Ascending aorta (tissue), 2 donors: ENCODE measurements around the gene SPAG9. TPM values are rescaled to one million over a fixed set of nuclear protein-coding genes. Genes with fewer than 3 reads are reported as not detected.

ENCODE experiments used
- DNase-seq, 2 donors: peaks; one replicate each; pipeline ENCODE4 v3.0.0-alpha.2; 2019; ENCODE audit warnings: low spot score in 2 of 2
- H3K27ac ChIP-seq, 2 donors: fragments of 200-600 bp; sonication (generic); one replicate each; pipeline ENCODE4 v1.5.1; 2016 to 2017; ENCODE audit warnings: mild to moderate bottlenecking in 1 of 2
- H3K27me3 ChIP-seq: fragments of 200-600 bp; sonication (generic); one replicate; pipeline ENCODE4 v1.5.1; 2017
- H3K36me3 ChIP-seq, 2 donors: fragments of 200-600 bp; sonication (generic); one replicate each; pipeline ENCODE4 v1.5.1; 2016
- H3K4me1 ChIP-seq, 2 donors: fragments of 200-600 bp; sonication (generic); one replicate each; pipeline ENCODE4 v1.5.1; 2016 to 2017; ENCODE audit warnings: mild to moderate bottlenecking in 1 of 2
- H3K4me3 ChIP-seq, 2 donors: fragments of 200-600 bp; sonication (generic); one replicate each; pipeline ENCODE4 v1.5.1; 2016 to 2017; ENCODE audit warnings: mild to moderate bottlenecking in 1 of 2
- H3K9me3 ChIP-seq, 2 donors: fragments of 200-600 bp; sonication (generic); one replicate each; pipeline ENCODE4 v1.5.1; 2016
- intact Hi-C: fragments of 100-400 bp; cut with DNase I; formaldehyde crosslinking; loops from one replicate; pipeline ENCODE4 v1.15.1; 2023
- total RNA-seq: library from RNA; depleted of rRNA; stranded (reverse); fragments of >200 nt; gene quantifications from one replicate; pipeline ENCODE4 v1.1.0, GENCODE V29; 2016
- TF ChIP-seq, protein P1 (sequence below), 3 experiments: fragments of 200-600 bp in 2 of 3; fragments of 450-650 bp in 1 of 3; sonication (generic) in 2 of 3; IDR thresholded peaks; one replicate each; pipeline ENCODE4 v1.5.1; 2016 to 2019; ENCODE audit warnings: antibody characterized with exemption in 3 of 3, mild to moderate bottlenecking in 1 of 3, moderate library complexity in 1 of 3

Gene SPAG9, protein sequence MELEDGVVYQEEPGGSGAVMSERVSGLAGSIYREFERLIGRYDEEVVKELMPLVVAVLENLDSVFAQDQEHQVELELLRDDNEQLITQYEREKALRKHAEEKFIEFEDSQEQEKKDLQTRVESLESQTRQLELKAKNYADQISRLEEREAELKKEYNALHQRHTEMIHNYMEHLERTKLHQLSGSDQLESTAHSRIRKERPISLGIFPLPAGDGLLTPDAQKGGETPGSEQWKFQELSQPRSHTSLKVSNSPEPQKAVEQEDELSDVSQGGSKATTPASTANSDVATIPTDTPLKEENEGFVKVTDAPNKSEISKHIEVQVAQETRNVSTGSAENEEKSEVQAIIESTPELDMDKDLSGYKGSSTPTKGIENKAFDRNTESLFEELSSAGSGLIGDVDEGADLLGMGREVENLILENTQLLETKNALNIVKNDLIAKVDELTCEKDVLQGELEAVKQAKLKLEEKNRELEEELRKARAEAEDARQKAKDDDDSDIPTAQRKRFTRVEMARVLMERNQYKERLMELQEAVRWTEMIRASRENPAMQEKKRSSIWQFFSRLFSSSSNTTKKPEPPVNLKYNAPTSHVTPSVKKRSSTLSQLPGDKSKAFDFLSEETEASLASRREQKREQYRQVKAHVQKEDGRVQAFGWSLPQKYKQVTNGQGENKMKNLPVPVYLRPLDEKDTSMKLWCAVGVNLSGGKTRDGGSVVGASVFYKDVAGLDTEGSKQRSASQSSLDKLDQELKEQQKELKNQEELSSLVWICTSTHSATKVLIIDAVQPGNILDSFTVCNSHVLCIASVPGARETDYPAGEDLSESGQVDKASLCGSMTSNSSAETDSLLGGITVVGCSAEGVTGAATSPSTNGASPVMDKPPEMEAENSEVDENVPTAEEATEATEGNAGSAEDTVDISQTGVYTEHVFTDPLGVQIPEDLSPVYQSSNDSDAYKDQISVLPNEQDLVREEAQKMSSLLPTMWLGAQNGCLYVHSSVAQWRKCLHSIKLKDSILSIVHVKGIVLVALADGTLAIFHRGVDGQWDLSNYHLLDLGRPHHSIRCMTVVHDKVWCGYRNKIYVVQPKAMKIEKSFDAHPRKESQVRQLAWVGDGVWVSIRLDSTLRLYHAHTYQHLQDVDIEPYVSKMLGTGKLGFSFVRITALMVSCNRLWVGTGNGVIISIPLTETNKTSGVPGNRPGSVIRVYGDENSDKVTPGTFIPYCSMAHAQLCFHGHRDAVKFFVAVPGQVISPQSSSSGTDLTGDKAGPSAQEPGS (N-terminal part only)
- total RNA-seq = 41.3 TPM

DNA sequence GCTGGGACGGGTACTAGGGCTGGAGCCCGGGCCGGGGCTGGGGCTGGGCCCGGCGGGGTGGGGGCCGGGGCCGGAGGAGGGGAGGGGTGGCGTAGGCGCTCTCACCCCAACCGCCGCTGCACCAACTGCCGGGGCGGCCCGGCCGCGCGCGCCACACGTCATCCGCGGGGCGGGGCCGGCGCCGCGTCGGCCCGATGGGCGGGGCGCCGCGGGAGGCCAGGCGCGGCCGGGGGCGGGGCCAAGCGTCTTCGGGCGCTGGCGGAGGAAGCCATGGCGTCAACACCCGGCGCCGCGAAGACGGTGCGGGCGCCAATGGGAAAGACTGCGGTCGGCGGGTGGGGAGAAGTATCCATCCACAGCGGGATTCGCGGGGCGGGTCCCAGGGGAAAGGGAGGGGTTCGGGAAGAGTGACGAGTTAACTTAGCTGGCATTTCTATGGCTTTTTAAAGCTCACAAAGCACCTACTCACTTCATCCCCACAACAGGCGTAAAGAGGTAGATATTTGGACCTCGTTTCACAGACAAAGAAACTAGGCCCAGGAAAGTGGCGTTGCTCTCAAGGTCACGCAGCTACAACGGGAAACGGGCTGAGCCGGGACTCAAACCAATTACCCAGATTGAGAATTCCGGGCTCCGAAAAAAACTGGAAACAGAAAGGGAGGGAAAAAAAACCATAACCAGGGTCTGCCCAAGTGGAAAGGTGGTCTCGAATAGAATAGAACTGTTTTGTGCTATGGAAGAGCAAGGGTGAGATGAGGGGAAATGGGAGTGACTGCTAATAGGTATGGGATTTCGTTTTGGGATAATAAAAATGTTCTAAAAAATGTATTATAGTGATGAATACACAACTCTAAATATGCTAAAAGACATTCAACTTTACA, at the start of gene SPAG9:
Gene SPAG9 (minus strand): TSS at position 130 of the 881 bp plus-strand sequence. CDS start 212 bp downstream, outside the sequence.
- Histone ChIP-seq H3K27ac (peak within 1 kb of the TSS; percentile 99), H3K4me3 (peak within 1 kb of the TSS; percentile 99 to 100), H3K4me1 (peaks cover 3 to 20% of the 10 kb centered on the region in 2 donors), H3K9me3 (no peaks in the 10 kb centered on the region), H3K27me3 (no peaks in the 10 kb centered on the region), H3K36me3 (no peaks in the 10 kb centered on the region)
- TF ChIP-seq, protein P1, sequence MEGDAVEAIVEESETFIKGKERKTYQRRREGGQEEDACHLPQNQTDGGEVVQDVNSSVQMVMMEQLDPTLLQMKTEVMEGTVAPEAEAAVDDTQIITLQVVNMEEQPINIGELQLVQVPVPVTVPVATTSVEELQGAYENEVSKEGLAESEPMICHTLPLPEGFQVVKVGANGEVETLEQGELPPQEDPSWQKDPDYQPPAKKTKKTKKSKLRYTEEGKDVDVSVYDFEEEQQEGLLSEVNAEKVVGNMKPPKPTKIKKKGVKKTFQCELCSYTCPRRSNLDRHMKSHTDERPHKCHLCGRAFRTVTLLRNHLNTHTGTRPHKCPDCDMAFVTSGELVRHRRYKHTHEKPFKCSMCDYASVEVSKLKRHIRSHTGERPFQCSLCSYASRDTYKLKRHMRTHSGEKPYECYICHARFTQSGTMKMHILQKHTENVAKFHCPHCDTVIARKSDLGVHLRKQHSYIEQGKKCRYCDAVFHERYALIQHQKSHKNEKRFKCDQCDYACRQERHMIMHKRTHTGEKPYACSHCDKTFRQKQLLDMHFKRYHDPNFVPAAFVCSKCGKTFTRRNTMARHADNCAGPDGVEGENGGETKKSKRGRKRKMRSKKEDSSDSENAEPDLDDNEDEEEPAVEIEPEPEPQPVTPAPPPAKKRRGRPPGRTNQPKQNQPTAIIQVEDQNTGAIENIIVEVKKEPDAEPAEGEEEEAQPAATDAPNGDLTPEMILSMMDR (IDR thresholded peaks at IDR 0.05) = no peak
- intact Hi-C loops = loop anchor here (1.0 to 5.0 kb wide), 3 partner anchors 32 to 254 kb away; partner anchors contain the start of genes NME1, NME2 and TOB1
- DNase-seq = peak; percentile 85 to 98

DNA sequence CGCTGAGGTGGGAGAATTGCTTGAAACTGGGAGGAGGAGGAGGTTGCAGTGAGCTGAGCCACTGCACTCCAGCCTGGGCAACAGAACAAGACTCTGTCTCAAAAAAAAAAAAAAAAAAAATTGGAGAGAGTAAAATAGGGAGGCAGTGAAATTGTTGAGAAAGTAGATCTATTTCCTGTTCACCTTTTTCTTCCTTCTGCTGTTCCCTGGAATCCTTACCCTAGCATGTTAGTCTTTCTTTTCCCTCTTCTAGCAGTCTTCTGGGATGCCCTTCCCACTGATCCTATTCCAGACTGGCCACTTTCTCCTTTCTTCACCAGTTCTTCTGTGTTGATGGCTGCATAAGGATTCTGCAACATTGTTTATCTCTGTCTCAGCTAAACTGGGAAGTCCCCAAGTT, 48.7 kb upstream of the SPAG9 start:
- H3K27ac ChIP-seq = no peak overlapping the region
- H3K4me1 ChIP-seq = peaks cover 0 to 10% of the 10 kb centered on the region in 2 donors
- no peak overlapping the region for H3K4me3 ChIP-seq
- intact Hi-C loops = loop anchor here (5.0 kb wide), 2 partner anchors 47 to 167 kb away; partner anchors contain the start of gene SPAG9
- H3K36me3 ChIP-seq = peaks cover 18 to 46% of the 10 kb centered on the region in 2 donors
- TF ChIP-seq, protein P1 (IDR thresholded peaks at IDR 0.05) = no peak
- H3K9me3 ChIP-seq = no peaks in the 10 kb centered on the region
- no peak for DNase-seq
- no peaks in the 10 kb centered on the region for H3K27me3 ChIP-seq

DNA sequence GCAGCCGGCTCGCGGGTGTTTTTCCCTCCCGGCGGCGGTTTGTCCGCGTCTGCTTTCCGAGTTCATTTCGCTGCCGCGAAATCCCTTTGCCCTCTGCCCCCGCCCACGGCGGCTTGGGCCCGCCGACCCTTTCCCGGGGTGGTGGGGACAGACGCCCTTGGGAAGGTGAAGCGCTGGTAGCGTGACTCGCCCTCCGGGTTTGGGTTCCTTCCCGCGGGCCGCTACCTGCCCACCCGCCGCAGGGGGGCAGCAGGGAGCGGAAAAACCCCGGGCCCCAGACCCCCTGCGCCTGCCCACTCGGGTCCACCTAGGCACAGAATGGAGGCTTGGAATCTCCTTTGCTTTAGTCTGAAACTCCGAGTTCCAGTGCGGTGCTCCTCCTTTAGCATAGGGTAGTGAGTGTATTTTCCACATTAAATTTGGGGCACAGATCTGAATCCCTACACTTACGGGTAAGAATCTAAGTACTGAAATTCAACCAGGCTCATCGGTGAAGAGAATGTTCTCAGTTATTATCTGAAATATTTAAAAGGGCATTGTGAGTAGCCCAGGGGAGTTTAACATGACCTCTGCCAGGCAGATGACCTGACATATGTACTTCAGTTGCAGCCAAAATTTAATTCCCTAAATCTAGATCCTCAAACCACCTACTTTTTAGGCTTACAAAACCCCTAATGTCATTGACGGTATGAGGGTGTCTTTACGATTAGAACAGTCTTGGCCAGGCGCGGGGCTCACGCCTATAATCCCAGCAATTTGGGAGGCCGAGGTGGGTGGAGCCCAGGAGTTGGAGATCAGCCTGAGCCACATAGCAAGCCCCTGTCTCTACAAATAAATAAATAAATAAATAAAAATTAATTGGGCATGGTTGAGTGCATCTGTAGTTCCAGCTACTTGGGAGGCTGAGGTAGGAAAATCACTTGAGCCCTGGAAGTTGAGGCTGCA, 46.6 kb upstream of the SPAG9 start:
- Histone ChIP-seq H3K27ac (peak overlapping the region; percentile 97 to 98), H3K9me3 (no peaks in the 10 kb centered on the region), H3K27me3 (no peaks in the 10 kb centered on the region), H3K4me3 (peak overlapping the region; percentile 80 to 99), H3K4me1 (peaks cover 0 to 10% of the 10 kb centered on the region in 2 donors), H3K36me3 (peaks cover 18 to 33% of the 10 kb centered on the region in 2 donors)
- no peak for DNase-seq
- intact Hi-C loops = loop anchor here (2.0 to 5.0 kb wide), 3 partner anchors 14 to 165 kb away; partner anchors contain the start of genes NME1 and SPAG9
- TF ChIP-seq, protein P1 (IDR thresholded peaks at IDR 0.05) = peak in 2 of 3 experiments; percentile 60 to 62

DNA sequence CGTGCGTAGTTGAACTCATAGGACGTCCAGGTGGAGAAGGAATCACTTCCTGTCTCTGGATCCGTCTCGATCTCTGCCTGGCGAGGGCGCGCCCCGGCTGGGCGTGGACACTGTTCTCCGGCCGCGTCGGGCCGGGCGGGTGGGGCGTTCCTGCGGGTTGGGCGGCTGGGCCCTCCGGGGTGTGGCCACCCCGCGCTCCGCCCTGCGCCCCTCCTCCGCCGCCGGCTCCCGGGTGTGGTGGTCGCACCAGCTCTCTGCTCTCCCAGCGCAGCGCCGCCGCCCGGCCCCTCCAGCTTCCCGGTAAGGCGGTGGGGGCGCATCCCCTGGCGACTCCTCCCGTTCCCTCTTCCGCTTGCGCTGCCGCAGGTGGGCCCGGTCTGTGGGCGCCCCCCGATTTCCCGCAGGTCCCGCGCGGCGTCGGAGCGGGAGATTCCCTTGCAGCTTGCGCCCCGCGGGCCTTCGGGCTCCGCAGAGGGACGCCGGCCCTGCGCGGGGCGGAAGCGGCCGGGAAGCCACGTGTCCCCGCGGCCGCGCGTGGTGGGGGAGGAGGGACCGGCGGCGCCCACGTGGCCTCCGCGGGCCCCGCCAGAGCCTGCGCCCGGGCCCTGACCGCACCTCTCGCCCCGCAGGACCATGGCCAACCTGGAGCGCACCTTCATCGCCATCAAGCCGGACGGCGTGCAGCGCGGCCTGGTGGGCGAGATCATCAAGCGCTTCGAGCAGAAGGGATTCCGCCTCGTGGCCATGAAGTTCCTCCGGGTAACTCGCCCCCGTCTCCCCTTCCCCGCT, 45.7 kb upstream of the SPAG9 start, which contains the start of gene NME2:
Gene NME2 (plus strand): TSS at position 214 of the 789 bp plus-strand sequence. CDS start 420 bp downstream, at position 634.
- peak within 1 kb of the TSS; percentile 97 to 98 for H3K27ac ChIP-seq
- H3K36me3 ChIP-seq = peaks cover 14 to 34% of the 10 kb centered on the region in 2 donors
- no peaks in the 10 kb centered on the region for H3K9me3 ChIP-seq
- DNase-seq = peak; percentile 66 to 94
- TF ChIP-seq, protein P1 (IDR thresholded peaks at IDR 0.05) = no peak
- no peaks in the 10 kb centered on the region for H3K27me3 ChIP-seq
- H3K4me3 ChIP-seq = peak within 1 kb of the TSS; percentile 80 to 99
- intact Hi-C loops = loop anchor here (2.0 to 5.0 kb wide), 3 partner anchors 14 to 164 kb away; partner anchors contain the start of genes NME1 and SPAG9
- peaks cover 0 to 10% of the 10 kb centered on the region in 2 donors for H3K4me1 ChIP-seq
